DND-41 (cell line): ENCODE results near the gene PTGER3.

Experiments
- ATAC-seq: fragments of 200-7000 bp; cut with Tn5 transposase; 3 replicates; pipeline ENCODE4 v1.9.1; 2021; ENCODE audit warnings: low read depth; ENCODE audit not compliant: insufficient read depth
- DNase-seq: peaks from one replicate; pipeline ENCODE4 v3.0.0-alpha.2; 2020
- H2AFZ ChIP-seq: 2 replicates; pipeline ENCODE4 v1.6.0; 2012; ENCODE audit warnings: low read depth, low read length
- H3K27ac ChIP-seq: 2 replicates; pipeline ENCODE4 v1.5.1; 2012; ENCODE audit warnings: low read length, inconsistent platforms
- H3K27me3 ChIP-seq: fragments of 200-600 bp; sonication (generic); 2 replicates; pipeline ENCODE4 v1.6.0; 2012; ENCODE audit warnings: low read length, mild to moderate bottlenecking, inconsistent platforms; ENCODE audit not compliant: insufficient read depth, poor library complexity
- H3K36me3 ChIP-seq: 2 replicates; pipeline ENCODE4 v1.5.1; 2012; ENCODE audit warnings: low read length, inconsistent platforms; ENCODE audit not compliant: insufficient read depth
- H3K4me1 ChIP-seq: 2 replicates; pipeline ENCODE4 v1.5.1; 2012; ENCODE audit warnings: mild to moderate bottlenecking, low read length; ENCODE audit not compliant: insufficient read depth
- H3K4me2 ChIP-seq: 2 replicates; pipeline ENCODE4 v1.6.0; 2012; ENCODE audit warnings: mild to moderate bottlenecking, moderate library complexity, low read length, inconsistent platforms; ENCODE audit not compliant: insufficient read depth
- H3K4me3 ChIP-seq, 2 experiments: fragments of 200-600 bp in 1 of 2; shearing (Covaris generic) in 1 of 2; 2 replicates each; pipeline ENCODE4 v1.5.1; 2012 to 2016; ENCODE audit warnings: inconsistent platforms in 2 of 2, low read length in 2 of 2, mild to moderate bottlenecking in 2 of 2, low read depth in 1 of 2, moderate library complexity in 1 of 2
- H3K79me2 ChIP-seq: 2 replicates; pipeline ENCODE4 v1.6.0; 2012; ENCODE audit warnings: low read length, inconsistent platforms; ENCODE audit not compliant: insufficient read depth
- H3K9ac ChIP-seq: 2 replicates; pipeline ENCODE4 v1.6.0; 2012; ENCODE audit warnings: low read depth, mild to moderate bottlenecking, inconsistent platforms, low read length, moderate library complexity
- H3K9me3 ChIP-seq: 2 replicates; pipeline ENCODE4 v1.5.1; 2012; ENCODE audit warnings: low read length, moderate library complexity, mild to moderate bottlenecking, inconsistent platforms; ENCODE audit not compliant: insufficient read depth, severe bottlenecking
- H4K20me1 ChIP-seq: 2 replicates; pipeline ENCODE4 v1.6.0; 2012; ENCODE audit warnings: low read length; ENCODE audit not compliant: insufficient read depth
- CTCF ChIP-seq: IDR thresholded peaks from 2 replicates; pipeline ENCODE4 v1.5.1; 2012; ENCODE audit warnings: borderline replicate concordance, low read length, moderate library complexity, mild to moderate bottlenecking; ENCODE audit not compliant: poor library complexity, severe bottlenecking; ENCODE audit errors: extremely low read depth
- EZH2 ChIP-seq: IDR thresholded peaks from 3 replicates; pipeline ENCODE4 v1.6.1; 2012; ENCODE audit warnings: borderline replicate concordance, low read depth, mild to moderate bottlenecking, moderate library complexity, low read length, inconsistent platforms; ENCODE audit not compliant: severe bottlenecking

PTGER3 gene

GRCh38 chr1:71031426-71031825 lies 16.2 kb downstream of the PTGER3 start:
- Histone ChIP-seq H3K27me3 (no peaks in the 10 kb centered on the region), H3K4me3 (no peak overlapping the region), H4K20me1 (no peaks in the 10 kb centered on the region), H3K27ac (no peak overlapping the region), H3K9me3 (no peaks in the 10 kb centered on the region), H3K79me2 (no peaks in the 10 kb centered on the region), H3K4me2 (no peak overlapping the region), H3K9ac (no peak overlapping the region), H3K4me1 (no peaks in the 10 kb centered on the region), H3K36me3 (no peaks in the 10 kb centered on the region), H2AFZ (no peak overlapping the region)
- no peak for TF ChIP-seq EZH2
- no peak for TF ChIP-seq CTCF
- DNase-seq (no peak), ATAC-seq (no peak)

- H3K4me3 ChIP-seq, result no peak overlapping the region
- no peak for ATAC-seq
- no peak for DNase-seq
- no peaks in the 10 kb centered on the region for H3K4me1 ChIP-seq
- no peaks in the 10 kb centered on the region for H3K36me3 ChIP-seq
- no peak overlapping the region for H2AFZ ChIP-seq
- H3K9me3 ChIP-seq, result no peaks in the 10 kb centered on the region
- no peak overlapping the region for H3K9ac ChIP-seq
- no peaks in the 10 kb centered on the region for H4K20me1 ChIP-seq
- no peak for TF ChIP-seq EZH2
- TF ChIP-seq CTCF, result no peak
- H3K27ac ChIP-seq, result no peak overlapping the region
- no peaks in the 10 kb centered on the region for H3K79me2 ChIP-seq
- no peak overlapping the region for H3K4me2 ChIP-seq
- H3K27me3 ChIP-seq, result no peaks in the 10 kb centered on the region
Observed at GRCh38 chr1:71030026-71030425, 17.6 kb downstream of the PTGER3 start.

GRCh38 chr1:71028981-71029380 lies 18.6 kb downstream of the PTGER3 start:
- Histone ChIP-seq H3K27ac (no peak overlapping the region), H3K79me2 (no peaks in the 10 kb centered on the region), H3K27me3 (no peaks in the 10 kb centered on the region), H3K36me3 (no peaks in the 10 kb centered on the region), H3K9me3 (no peaks in the 10 kb centered on the region), H3K4me1 (no peaks in the 10 kb centered on the region), H3K4me2 (no peak overlapping the region), H2AFZ (no peak overlapping the region), H4K20me1 (no peaks in the 10 kb centered on the region), H3K4me3 (no peak overlapping the region), H3K9ac (no peak overlapping the region)
- TF ChIP-seq EZH2 (no peak), CTCF (no peak)
- ATAC-seq, result no peak
- no peak for DNase-seq

- H4K20me1 ChIP-seq, result no peaks in the 10 kb centered on the region
- H3K79me2 ChIP-seq, result no peaks in the 10 kb centered on the region
- no peak for DNase-seq
- no peaks in the 10 kb centered on the region for H3K4me1 ChIP-seq
- no peaks in the 10 kb centered on the region for H3K9me3 ChIP-seq
- no peak overlapping the region for H3K4me2 ChIP-seq
- H2AFZ ChIP-seq, result no peak overlapping the region
- no peak overlapping the region for H3K4me3 ChIP-seq
- H3K36me3 ChIP-seq, result no peaks in the 10 kb centered on the region
- H3K27me3 ChIP-seq, result no peaks in the 10 kb centered on the region
- no peak for ATAC-seq
- TF ChIP-seq CTCF (no peak), EZH2 (no peak)
- no peak overlapping the region for H3K9ac ChIP-seq
- no peak overlapping the region for H3K27ac ChIP-seq
Observed at GRCh38 chr1:71027991-71028390, 19.6 kb downstream of the PTGER3 start.
